ENCODE data around the gene TOB1.

DNA sequence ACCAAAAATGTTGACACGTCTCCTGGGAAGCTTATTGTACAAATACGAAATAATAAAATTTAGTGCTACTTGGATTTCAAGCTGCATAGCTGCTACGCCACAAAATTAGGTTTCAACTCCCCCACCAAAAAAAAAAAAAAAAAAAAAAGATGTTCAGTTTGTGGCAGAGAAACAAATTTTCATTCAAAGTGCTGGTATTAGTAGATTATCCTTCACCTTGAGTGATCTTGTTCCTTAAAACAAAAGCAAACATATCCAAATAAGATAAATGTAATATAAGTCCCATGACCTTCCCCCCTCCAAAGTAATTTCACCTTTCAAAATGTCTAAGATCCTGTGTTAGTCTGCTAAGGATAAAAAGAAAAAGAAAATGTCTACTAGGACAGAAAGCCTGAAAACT, 2.2 kb downstream of the TOB1 start:
- no peak for TF ChIP-seq POLR2AphosphoS5 (IDR thresholded peaks at IDR 0.05; ENCODE audit: borderline replicate concordance, low read depth, low read length)
- no peak for TF ChIP-seq EZH2 (IDR thresholded peaks at IDR 0.05)
- TF ChIP-seq FOXP2 (optimal IDR thresholded peaks at IDR 0.05; ENCODE audit: control extremely low read depth, extremely low read length, insufficient read depth), result no peak

Measured in SK-N-MC (cell line).